Measurements from ENCODE around the gene GABBR1. TPM values are rescaled to one million over a fixed set of nuclear protein-coding genes. Genes with fewer than 3 reads are reported as not detected.

GABBR1 gene
- total RNA-seq, 2 experiments from 2014 or later = 78.4 to 79.9 TPM

- intact Hi-C loops (cut with DNase I, micrococcal nuclease) = no loop called here
- peaks cover 4% of the 10 kb centered on the region for H3K4me1 Mint-ChIP-seq (ENCODE audit: low read depth)
- no peak for TF ChIP-seq CTCF (IDR thresholded peaks at IDR 0.05)
- Histone ChIP-seq H3K27me3 (ENCODE audit: control insufficient read depth in 1 of 2, insufficient read depth in 2 of 2, low read length in 2 of 2) (peaks cover 3 to 20% of the 10 kb centered on the region in 2 experiments), H3K4me3 (ENCODE audit: low read length) (no peak overlapping the region), H3K27ac (ENCODE audit: low read depth in 1 of 2, low read length in 2 of 2) (no peak overlapping the region), H3K36me3 (ENCODE audit: insufficient read depth, low read length) (no peaks in the 10 kb centered on the region), H3K9me3 (ENCODE audit: control insufficient read depth in 1 of 2, insufficient read depth in 1 of 2, low read length in 2 of 2) (no peaks in the 10 kb centered on the region), H3K4me1 (ENCODE audit: insufficient read depth, low read length) (no peaks in the 10 kb centered on the region)
- peaks cover 75% of the 10 kb centered on the region for H3K27me3 Mint-ChIP-seq
- ATAC-seq (ENCODE audit: poor library complexity) = no peak
- no peaks in the 10 kb centered on the region for H3K9me3 Mint-ChIP-seq
- no peak overlapping the region for H3K27ac Mint-ChIP-seq
- H3K4me3 Mint-ChIP-seq = no peak overlapping the region
- ChIA-PET POLR2A (no interaction called here), CTCF (no interaction called here)
- H3K36me3 Mint-ChIP-seq (ENCODE audit: low read depth) = no peaks in the 10 kb centered on the region
- no peak for DNase-seq
Observed at GRCh38 chr6:29567541-29567940, 65.4 kb downstream of the GABBR1 start.

GRCh38 chr6:29566856-29567255 lies 66.1 kb downstream of the GABBR1 start:
- Histone ChIP-seq H3K4me3 (ENCODE audit: low read length) (no peak overlapping the region), H3K4me1 (ENCODE audit: insufficient read depth, low read length) (no peaks in the 10 kb centered on the region), H3K9me3 (ENCODE audit: control insufficient read depth in 1 of 2, insufficient read depth in 1 of 2, low read length in 2 of 2) (no peaks in the 10 kb centered on the region), H3K27ac (ENCODE audit: low read depth in 1 of 2, low read length in 2 of 2) (no peak overlapping the region), H3K27me3 (ENCODE audit: control insufficient read depth in 1 of 2, insufficient read depth in 2 of 2, low read length in 2 of 2) (peaks cover 8 to 16% of the 10 kb centered on the region in 2 experiments), H3K36me3 (ENCODE audit: insufficient read depth, low read length) (no peaks in the 10 kb centered on the region)
- intact Hi-C loops (cut with DNase I, micrococcal nuclease) = no loop called here
- H3K27me3 Mint-ChIP-seq = peaks cover 74% of the 10 kb centered on the region
- no peak overlapping the region for H3K27ac Mint-ChIP-seq
- H3K36me3 Mint-ChIP-seq (ENCODE audit: low read depth) = no peaks in the 10 kb centered on the region
- peaks cover 4% of the 10 kb centered on the region for H3K4me1 Mint-ChIP-seq (ENCODE audit: low read depth)
- ATAC-seq (ENCODE audit: poor library complexity) = no peak
- ChIA-PET CTCF (no interaction called here), POLR2A (no interaction called here)
- no peaks in the 10 kb centered on the region for H3K9me3 Mint-ChIP-seq
- DNase-seq = no peak
- no peak for TF ChIP-seq CTCF (IDR thresholded peaks at IDR 0.05)
- no peak overlapping the region for H3K4me3 Mint-ChIP-seq

- DNase-seq (no peak), ATAC-seq (ENCODE audit: poor library complexity) (no peak)
- no peak overlapping the region for H3K27ac ChIP-seq (ENCODE audit: low read depth in 1 of 2, low read length in 2 of 2)
- H3K36me3 ChIP-seq (ENCODE audit: insufficient read depth, low read length) = no peaks in the 10 kb centered on the region
- H3K27me3 ChIP-seq (ENCODE audit: control insufficient read depth in 1 of 2, insufficient read depth in 2 of 2, low read length in 2 of 2) = peaks cover 9 to 33% of the 10 kb centered on the region in 2 experiments
- intact Hi-C loops (cut with DNase I, micrococcal nuclease) = no loop called here
- no peaks in the 10 kb centered on the region for H3K9me3 Mint-ChIP-seq
- no peak overlapping the region for H3K27ac Mint-ChIP-seq
- POLR2A ChIA-PET = no interaction called here
- no peaks in the 10 kb centered on the region for H3K36me3 Mint-ChIP-seq (ENCODE audit: low read depth)
- H3K4me3 Mint-ChIP-seq = no peak overlapping the region
- no peaks in the 10 kb centered on the region for H3K4me1 ChIP-seq (ENCODE audit: insufficient read depth, low read length)
- H3K4me3 ChIP-seq (ENCODE audit: low read length) = no peak overlapping the region
- TF ChIP-seq CTCF (IDR thresholded peaks at IDR 0.05) = no peak
- CTCF ChIA-PET = no interaction called here
- H3K9me3 ChIP-seq (ENCODE audit: control insufficient read depth in 1 of 2, insufficient read depth in 1 of 2, low read length in 2 of 2) = no peaks in the 10 kb centered on the region
- H3K27me3 Mint-ChIP-seq = peaks cover 71% of the 10 kb centered on the region
- H3K4me1 Mint-ChIP-seq (ENCODE audit: low read depth) = peaks cover 4% of the 10 kb centered on the region
Observed at GRCh38 chr6:29564875-29565274, 68.1 kb downstream of the GABBR1 start.
